NCI-H128 (cell line): ENCODE measurements around the gene FBXL13.
A peak's percentile ranks its signal among the peaks of the same experiment; 100 is the strongest.
"Not testable (repeated sequence)": the region's sequence is repeated elsewhere in the genome, so short reads cannot be mapped to it uniquely, and the experiment has no call there.

Experiments used
- DNase-seq: peaks from one replicate; lab custom pipeline; 2025; ENCODE audit not compliant: unreplicated experiment; lab: John Stamatoyannopoulos, UW

FBXL13 gene

DNA sequence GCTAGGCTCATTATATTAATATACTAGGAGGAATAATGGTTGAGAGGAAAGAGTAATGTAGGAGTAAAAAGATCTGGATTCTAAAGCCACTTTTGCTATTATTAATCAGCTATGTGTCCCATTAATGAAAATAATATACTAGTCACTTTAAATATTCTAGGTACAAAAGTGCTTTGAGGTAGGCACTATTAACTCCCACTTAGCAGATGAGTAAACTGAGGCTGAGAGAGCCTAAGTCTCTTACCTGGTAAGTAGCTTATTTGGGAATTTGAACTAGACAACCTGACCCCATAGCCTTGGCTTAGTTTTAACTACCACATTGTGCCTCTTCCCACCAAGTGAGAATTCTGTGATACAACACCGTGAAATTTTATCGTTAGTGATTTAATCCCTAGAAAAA is 6.3 kb upstream of the FBXL13 start:
- DNase-seq, result no peak

- no peak for DNase-seq
Measured at GRCh38 chr7:103079836-103080235, 5.2 kb upstream of the FBXL13 start.

GRCh38 chr7:103078226-103078625 is 3.6 kb upstream of the FBXL13 start:
- not testable (repeated sequence) for DNase-seq

- DNase-seq, result no peak
Measured at GRCh38 chr7:103077318-103077717, 2.7 kb upstream of the FBXL13 start.

- no peak for DNase-seq
Measured at GRCh38 chr7:103076764-103077163, 2.2 kb upstream of the FBXL13 start.

GRCh38 chr7:103075337-103075918 is 832 bp upstream of the FBXL13 start:
- peak; percentile 30 for DNase-seq

DNA sequence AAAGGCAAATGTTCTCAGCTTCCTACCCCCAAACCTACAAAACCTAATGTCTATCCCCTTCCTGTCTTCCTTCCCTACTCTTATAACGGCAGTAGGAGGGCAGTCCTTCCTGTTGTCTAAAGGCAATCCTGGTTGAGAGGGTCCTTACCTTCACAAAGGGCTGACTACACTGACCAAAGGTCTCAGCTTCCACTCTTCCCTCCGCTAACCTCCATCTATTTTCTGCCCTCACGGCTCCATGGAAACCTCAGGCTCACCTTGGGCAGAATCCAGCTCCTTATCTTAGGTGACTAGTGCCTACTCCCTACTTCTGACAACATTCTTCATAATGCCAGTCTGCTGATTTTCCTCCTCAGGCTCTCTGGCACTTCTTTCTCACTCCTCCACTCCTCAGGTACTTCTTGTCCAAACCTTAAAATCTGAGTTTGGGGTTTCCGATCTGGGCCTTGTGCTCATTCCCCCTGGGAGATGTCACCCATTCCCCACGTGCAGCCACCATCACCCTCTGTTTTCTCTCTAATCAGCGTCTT is 542 bp downstream of the FBXL13 start:
- no peak for DNase-seq

DNA sequence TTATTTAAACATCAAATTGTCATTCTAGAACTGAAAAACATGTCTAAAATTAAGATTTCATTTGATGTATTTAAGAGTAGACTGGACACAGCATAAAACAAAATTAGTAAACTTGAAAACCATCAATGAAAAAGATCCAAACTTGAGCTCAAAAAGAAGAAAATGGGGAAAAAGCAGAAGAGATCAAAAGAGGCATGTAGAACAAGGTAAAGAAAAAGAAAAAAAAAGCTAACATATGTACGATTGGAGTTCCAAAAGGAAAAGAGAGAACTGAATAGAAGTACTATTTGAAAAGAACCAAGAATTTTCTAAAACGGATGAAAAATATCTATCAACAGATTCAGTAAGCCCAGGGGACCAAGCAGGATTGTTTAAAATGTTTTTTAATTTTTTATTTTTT is 3.6 kb downstream of the FBXL13 start:
- no peak for DNase-seq

DNA sequence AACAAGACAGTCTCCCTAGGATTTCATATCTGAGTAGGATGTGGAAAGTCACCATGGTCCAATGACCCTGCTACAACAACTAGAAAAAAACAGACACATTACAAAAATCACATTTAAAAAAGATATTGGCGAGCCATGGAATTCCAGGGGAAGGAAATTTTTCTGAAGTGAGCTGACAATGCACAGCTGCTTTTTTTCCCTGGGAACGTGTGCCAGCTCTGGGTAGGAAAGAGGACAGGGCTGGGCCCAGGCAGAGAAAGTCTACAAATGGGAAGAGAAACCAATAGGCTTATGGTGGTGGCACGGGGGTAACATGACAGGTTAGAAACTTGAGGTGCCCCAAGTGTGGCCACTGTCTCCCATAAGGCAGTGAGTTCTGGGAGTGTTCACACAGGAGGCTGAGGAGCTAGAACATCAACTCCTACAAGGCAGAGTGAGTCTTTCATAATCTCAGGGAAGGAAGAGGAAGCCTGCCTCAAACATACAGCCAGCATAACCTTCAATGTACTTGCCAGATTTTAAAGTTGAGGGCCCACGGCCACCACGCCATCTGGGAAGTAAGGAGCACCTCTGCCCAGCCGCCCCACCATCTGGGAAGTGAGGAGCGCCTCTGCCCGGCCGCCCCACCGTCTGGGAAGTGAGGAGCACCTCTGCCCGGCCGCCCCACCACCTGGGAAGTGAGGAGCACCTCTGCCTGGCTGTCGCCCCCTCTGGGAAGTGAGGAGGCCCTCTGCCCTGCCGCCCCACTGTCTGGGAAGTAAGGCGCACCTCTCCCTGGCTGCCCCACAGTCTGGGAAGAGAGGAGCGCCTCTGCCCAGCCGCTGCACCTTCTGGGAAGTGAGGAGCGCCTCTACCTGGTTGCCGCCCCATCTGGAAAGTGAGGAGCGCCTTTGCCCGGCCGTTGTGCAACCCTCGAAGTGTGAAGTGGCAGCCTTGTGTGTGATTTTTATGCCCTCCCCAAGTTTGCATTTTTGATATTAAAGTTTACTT is 5.9 kb downstream of the FBXL13 start:
- DNase-seq, result no peak

GRCh38 chr7:103065667-103066066 is 8.9 kb downstream of the FBXL13 start:
- no peak for DNase-seq

DNA sequence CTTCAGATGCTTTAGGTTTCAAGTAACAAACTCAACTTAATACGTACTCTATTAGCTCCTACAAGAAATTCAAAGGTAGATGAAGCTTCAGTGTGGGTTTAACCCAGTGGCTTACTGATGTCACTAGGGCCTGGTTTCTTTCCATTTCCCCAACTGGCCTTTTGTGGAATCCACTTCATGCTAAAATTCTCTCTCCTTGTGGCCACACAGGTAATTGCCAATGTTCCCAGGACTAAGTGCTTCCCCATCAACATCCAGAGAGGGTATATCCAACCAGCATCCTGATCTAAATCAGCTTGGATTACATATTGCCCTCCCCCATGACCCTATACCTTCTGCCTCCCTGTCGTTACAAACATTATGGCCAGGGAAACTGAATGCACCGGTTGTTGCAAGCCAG is 10.7 kb downstream of the FBXL13 start:
- no peak for DNase-seq

GRCh38 chr7:103059471-103059870 is 15.1 kb downstream of the FBXL13 start:
- DNase-seq, result no peak

DNA sequence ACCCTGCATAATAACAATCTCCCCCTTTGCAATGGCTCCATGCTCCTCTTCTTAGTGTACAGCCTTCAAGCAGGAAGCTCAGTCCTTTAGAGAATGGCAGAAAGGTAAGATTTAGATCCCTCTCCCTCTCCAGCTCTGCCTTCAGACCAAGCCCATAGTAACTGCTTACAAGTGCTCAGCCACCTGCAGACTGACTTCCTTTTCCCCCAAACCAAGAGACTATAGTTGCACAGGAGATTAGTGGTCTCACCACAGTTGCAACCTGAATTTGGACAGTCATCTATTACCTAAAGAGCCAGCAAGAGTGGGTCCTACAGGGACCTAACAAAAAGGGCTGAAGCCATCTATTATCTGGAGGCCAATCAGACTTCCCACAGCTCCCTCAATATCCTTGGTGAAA is 16.5 kb downstream of the FBXL13 start:
- no peak for DNase-seq

DNA sequence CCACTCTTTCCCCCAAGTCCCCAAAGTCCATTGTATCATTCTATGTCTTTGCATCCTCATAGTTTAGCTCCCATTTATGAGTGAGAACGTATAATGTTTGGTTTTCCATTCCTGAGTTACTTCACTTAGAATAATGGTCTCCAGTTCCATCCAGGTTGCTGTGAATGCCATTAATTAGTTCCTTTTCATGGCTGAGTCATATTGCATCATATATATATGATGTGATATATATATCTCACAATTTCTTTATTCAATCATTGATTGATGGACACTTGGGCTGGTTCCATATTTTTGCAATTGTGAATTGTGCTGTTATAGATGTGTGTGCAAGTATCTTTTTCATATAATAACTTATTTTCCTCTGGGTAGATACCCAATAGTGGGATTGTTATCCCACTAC is 18.6 kb downstream of the FBXL13 start:
- not testable (repeated sequence) for DNase-seq

GRCh38 chr7:103051519-103051918 is 23.1 kb downstream of the FBXL13 start:
- DNase-seq, result no peak

GRCh38 chr7:103048833-103049232 is 25.8 kb downstream of the FBXL13 start:
- no peak for DNase-seq

DNA sequence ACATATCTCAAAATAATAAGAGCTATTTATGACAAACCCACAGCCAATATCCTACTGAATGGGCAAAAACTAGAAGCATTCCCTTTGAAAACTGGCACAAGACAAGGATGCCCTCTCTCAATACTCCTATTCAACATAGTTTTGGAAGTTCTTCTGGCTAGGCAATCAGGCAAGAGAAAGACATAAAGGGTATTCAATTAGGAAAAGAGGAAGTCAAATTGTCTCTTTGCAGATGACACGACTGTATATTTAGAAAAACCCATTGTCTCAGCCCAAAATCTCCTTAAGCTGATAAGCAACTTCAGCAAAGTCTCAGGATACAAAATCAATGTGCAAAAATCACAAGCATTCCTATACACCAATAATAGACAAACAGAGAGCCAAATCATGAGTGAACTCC is 32.8 kb downstream of the FBXL13 start:
- not testable (repeated sequence) for DNase-seq

GRCh38 chr7:103037823-103038739 is 36.5 kb downstream of the FBXL13 start:
- DNase-seq, result not testable (repeated sequence)

- DNase-seq, result no peak
Measured at GRCh38 chr7:103037476-103037822, 37.1 kb downstream of the FBXL13 start.

GRCh38 chr7:103034318-103034717 is 40.3 kb downstream of the FBXL13 start:
- DNase-seq, result not testable (repeated sequence)

GRCh38 chr7:103031781-103032180 is 42.8 kb downstream of the FBXL13 start:
- DNase-seq, result no peak
